GM21786 (cell line): ENCODE results near the gene DBH.

ENCODE experiments used
- ATAC-seq: cut with Tn5 transposase; IDR thresholded peaks from one replicate; pipeline ENCODE4 v1.9.1; 2021; ENCODE audit not compliant: unreplicated experiment

DBH gene

GRCh38 chr9:133635533-133636531 is at the start of gene DBH:
DBH (plus strand) TSS chr9:133636363; CDS start chr9:133636372, 9 bp downstream.
- no peak for ATAC-seq

GRCh38 chr9:133587051-133587450 is 49.1 kb upstream of the DBH start:
- no peak for ATAC-seq

- ATAC-seq: no peak
Measured at GRCh38 chr9:133587466-133587865, 48.7 kb upstream of the DBH start.

- ATAC-seq: no peak
Measured at GRCh38 chr9:133589454-133590227, 46.5 kb upstream of the DBH start.

GRCh38 chr9:133590231-133590855 is 45.8 kb upstream of the DBH start:
- ATAC-seq: no peak

GRCh38 chr9:133591116-133591910 is 44.9 kb upstream of the DBH start:
- ATAC-seq: no peak

GRCh38 chr9:133591985-133592384 is 44.2 kb upstream of the DBH start:
- ATAC-seq: no peak

GRCh38 chr9:133592731-133593409 is 43.3 kb upstream of the DBH start:
- no peak for ATAC-seq

- no peak for ATAC-seq
Measured at GRCh38 chr9:133593587-133594253, 42.4 kb upstream of the DBH start.

GRCh38 chr9:133594310-133594709 is 41.9 kb upstream of the DBH start:
- no peak for ATAC-seq

- no peak for ATAC-seq
Measured at GRCh38 chr9:133595910-133596309, 40.3 kb upstream of the DBH start.

GRCh38 chr9:133597316-133597957 is 38.7 kb upstream of the DBH start:
- ATAC-seq: no peak

GRCh38 chr9:133598978-133599377 is 37.2 kb upstream of the DBH start:
- ATAC-seq: no peak

- no peak for ATAC-seq
Measured at GRCh38 chr9:133599470-133600173, 36.5 kb upstream of the DBH start.

- no peak for ATAC-seq
Measured at GRCh38 chr9:133600739-133601138, 35.4 kb upstream of the DBH start.

GRCh38 chr9:133601746-133602145 is 34.4 kb upstream of the DBH start:
- ATAC-seq: no peak

GRCh38 chr9:133602277-133602676 is 33.9 kb upstream of the DBH start:
- ATAC-seq: no peak

- no peak for ATAC-seq
Measured at GRCh38 chr9:133603135-133603927, 32.8 kb upstream of the DBH start.
